ENCODE measurements around the gene KCTD15.

Gene KCTD15

DNA sequence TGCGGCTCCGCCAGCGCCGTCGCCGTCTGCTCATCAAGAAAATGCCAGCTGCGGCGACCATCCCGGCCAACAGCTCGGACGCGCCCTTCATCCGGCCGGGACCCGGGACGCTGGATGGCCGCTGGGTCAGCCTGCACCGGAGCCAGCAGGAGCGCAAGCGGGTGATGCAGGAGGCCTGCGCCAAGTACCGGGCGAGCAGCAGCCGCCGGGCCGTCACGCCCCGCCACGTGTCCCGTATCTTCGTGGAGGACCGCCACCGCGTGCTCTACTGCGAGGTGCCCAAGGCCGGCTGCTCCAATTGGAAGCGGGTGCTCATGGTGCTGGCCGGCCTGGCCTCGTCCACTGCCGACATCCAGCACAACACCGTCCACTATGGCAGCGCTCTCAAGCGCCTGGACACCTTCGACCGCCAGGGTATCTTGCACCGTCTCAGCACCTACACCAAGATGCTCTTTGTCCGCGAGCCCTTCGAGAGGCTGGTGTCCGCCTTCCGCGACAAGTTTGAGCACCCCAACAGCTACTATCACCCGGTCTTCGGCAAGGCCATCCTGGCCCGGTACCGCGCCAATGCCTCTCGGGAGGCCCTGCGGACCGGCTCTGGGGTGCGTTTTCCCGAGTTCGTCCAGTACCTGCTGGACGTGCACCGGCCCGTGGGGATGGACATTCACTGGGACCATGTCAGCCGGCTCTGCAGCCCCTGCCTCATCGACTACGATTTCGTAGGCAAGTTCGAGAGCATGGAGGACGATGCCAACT is 24.4 kb upstream of the KCTD15 start:
- DNase-seq = no peak

DNA sequence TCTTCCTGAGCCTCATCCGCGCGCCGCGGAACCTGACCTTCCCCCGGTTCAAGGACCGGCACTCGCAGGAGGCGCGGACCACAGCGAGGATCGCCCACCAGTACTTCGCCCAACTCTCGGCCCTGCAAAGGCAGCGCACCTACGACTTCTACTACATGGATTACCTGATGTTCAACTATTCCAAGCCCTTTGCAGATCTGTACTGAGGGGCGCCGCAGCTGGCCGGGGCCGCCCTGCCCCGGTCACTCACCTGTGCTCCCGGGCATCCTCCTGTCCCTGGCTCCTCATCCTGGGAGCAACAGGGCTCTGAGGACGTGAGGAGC is 23.9 kb upstream of the KCTD15 start:
- DNase-seq = no peak

DNA sequence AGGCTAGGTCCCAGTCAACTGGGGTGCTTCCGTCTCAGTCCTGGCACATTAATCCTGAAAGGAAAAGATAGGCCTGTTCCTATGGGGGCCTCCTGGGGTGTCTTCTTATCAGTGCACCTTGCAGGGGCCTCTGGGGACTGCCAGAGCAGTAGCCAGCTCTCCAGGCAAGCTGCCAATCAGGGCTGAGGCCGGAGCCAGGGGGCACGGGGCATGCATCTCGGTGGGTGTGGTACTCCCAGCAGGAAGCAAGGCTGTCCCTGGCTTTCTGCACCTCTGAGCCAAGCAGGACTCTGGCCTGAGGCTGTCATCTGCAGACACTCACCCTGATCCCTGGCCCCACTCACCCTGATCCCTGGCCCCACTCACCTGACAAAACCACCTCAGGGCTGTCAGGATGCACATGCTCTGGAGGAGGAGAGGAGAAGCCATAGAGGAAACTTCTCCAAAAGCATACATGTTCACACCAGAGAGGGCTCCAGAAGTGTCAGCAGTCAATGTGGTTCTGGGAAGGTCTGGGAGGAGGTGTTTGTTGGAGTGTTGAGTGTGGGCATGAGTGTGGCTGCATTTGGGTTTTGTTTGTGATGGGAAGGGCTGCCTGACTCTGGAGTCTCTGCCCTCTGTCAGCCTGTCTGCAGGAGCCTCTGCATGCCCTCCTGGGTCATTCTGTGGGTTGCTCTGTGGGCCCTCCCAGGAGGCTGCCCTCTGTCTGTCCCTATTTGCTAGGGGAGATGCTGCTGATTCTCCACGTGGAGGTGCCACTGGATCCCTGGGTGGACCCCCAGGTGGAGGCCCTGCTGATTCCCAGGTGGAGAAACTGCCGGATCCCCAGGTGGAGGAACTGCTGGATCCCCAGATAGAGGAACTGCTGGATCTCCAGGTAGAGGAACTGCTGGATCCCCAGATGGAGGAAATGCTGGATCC is 22.7 kb upstream of the KCTD15 start:
- no peak for DNase-seq

DNA sequence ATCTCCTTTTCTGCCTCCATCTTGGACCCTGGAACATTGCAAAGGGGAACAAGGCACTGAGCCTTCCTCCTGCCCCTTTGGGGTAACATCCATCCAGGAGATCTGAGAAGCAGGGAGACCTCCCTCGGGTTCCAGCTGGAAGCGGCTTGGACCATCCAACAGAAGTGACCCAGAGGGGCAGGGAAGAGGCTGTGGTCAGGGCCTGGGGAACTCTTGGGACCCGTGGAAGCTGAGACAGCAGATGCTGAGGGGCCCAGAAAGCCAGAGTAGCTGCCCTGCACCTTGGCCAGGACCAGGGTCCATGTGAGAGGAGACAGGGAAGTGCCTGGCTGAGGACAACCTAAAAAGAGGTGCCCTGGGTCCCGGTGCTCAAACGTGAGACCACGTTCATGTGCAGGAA is 21.9 kb upstream of the KCTD15 start:
- DNase-seq = no peak

DNA sequence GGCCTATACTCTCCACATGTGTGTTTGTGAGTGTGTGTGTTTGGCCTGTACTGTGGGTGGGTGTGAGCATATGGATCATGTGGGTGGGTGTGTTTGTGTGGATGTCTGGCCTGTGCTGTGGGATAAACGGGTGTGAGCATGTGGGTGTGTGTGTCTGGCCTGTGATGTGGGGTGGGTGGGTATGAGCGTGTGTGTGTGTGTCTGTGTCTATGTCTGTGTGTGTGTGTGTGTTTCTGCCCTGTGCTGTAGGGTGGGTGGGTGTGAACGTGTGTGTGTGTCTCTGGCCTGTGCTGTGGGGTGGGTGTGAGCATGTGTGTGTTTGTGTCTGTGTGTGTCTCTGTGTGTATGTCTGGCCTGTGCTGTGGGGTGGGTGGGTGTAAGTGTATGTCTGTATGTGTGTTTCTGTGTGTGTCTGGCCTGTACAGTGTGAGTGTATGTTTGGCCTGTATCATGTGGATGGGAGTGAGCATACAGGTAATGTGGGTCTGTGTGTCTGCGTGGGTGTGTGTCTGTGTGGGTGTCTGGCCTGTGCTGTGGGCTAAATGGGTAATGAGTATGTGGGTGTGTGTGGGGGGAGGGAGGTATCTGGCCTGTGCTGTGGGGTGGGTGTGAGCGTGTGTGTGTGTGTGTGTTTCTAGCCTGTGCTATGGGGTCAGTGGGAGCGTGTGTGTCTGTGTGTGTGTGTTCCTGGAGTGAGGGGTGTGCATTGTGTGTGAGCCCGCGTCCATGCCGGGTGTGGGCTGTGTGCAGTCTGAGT is 20.8 kb upstream of the KCTD15 start:
- no peak for DNase-seq

DNA sequence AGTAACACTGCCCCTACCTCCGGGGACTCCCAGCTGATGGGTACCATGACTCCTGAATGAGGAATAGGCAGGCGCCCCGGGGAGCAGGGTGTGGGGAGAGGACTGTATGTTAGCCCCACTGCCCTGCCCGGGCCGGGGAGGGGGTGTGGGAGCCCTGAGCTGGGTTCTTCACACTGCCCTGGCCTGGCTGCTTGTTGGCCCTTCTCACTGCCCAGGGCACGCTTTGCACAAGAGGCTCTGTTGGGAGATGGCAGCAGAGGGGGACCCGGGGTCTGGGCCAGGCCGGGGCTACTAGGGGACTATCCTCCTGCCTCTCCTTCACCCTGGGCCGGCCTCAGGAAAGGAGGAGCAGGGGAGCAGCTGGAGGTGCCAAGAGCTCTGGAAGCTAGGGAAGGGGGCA is 19.3 kb upstream of the KCTD15 start:
- no peak for DNase-seq

DNA sequence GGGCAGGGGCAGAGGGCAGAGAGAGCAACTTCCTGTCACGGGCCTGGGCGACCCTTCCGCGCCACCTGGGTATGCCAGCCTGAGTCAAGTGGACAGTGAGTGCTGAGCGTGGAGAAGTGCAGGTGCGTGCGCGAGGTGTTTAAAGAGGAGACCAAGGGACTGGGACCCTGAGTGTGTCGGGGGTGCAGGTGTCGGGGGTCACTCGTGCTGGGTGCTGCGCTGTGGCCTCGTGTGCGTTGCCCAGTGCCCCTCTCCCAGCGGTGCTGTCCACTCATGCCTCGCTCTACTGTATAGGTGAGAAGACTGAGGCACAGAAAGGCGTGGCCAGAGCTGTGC is 18.9 kb upstream of the KCTD15 start:
- DNase-seq = no peak

DNA sequence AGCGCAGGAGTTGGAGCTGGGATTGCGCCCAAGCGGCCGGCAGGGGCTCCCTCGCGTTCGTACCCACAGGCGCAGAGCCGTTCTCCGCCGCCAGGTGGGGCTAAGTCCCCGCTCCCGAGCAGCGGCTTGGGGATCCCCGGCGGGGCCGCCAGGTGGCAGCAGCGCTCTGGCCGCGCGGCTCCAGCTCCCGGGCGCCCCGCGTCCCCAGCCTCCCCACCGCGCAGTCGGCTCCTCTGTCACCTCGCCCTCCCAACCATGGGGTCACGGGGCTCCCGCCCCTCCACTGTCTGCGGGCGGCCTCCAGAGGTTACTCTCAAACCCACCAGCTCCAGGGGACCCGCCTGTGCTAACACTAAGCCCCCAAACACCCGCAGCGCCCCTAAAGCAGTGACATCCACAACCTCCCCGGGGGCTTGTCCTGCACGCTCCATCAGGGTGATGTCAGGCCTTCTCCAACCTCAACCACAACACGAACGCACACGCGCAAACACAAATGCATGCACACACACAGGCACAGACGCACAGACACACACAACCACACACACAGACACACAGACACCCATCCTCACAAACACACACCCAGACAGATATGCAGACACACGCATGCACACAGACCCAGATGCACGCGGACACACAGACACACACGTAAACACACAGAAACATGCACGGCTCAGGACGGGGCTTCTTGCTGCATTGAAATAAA is 18.4 kb upstream of the KCTD15 start:
- DNase-seq = peak; percentile 83

DNA sequence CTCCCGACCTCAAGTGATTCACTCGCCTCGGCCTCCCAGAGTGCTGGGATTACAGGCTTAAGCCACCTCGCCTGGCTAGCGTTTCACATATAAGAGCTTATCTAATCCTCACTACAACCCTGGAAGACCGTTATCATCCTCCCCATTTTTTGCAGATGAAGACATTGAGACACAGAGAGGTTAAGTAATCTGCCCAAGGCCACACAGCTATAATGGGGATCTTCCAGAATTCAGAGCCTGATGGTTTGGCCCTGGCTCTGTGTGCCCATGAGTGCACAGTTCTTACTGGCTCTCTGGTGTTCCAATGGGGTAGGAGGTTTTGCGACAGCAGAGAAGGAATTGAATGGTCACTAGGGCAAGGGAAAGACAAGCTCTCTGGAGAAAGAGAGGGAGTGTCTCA is 16.8 kb upstream of the KCTD15 start:
- no peak for DNase-seq

DNA sequence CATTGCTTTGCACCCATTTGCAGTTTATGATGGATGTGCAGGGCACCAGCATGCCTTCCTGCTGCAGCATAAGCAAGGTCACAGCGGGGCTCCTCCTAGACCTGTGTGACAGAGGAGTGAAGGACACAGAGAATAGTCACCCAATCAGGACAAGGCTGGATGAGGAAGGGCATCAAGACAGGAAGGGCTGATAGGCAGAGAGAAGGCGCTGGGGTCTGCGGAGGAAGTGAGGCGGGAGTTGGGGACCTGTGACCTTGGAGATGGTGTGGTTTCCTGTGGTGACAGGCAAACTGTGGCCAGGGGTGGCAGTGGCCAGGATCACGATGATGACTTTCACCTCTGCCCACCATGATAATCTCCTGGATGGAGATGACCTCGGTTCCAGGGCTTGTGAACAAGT is 16.4 kb upstream of the KCTD15 start:
- DNase-seq = no peak

DNA sequence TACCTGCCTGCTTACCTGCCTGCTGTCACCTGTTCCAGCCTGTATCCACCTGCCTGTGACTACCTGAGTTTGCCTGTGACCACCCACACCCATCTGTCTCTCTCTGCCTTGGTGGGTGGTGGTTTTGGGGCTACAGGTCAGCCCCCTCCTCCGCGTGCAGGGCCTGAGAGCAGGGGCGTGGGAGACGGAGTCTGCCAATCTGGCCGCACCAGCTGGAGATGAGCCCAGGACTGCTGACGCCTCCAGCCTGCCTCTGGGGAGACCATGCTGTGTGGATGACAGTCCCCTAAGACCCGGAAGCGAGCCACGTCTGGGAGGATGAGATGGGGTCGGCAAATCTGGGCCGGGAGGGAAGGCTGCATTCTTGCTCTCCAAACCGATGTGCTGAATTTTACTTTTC is 15.9 kb upstream of the KCTD15 start:
- DNase-seq = no peak

DNA sequence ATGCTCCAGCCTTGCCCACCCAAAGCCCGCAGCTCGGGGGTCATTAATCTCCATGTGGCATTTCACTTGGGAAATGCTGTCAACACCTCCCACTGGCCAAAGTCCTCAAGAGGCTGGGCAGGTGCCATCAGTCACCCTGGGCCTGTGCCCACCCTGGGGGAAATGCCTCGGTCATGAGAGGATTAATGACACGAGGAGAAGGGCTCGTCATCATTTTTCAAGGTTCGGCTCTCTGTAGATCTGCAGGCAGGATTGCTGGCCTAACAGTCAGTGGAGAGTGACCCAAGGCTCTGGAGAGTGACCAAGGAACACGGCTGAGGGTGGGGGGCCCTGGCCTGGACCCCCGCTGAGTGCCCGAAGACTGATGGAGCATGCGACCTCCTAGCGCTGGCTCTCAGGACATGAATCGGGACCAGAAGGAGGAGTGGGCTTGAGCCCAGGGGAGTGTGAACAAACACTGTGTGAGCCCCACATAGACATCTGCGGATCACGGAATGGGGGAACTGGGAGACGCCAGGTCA is 15.2 kb upstream of the KCTD15 start:
- no peak for DNase-seq

DNA sequence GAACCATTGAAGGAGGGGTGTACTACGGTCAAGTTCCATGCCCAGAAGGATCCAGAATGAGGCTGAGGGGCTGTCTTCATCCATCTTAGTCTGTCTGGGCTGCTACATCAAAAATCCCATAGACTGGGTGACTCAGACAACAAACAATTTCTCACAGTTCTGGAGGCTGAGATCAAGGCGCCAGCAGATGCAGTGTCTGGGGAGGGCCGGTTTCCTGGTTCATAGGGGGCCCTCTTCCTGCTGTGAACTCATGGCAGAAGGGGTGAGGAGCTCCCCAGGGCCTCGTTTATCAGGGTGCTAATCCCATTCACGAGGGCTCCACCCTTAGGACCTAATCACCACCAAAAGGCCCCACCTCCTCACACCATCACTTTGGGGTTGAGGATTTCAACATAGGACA is 14.7 kb upstream of the KCTD15 start:
- no peak for DNase-seq

DNA sequence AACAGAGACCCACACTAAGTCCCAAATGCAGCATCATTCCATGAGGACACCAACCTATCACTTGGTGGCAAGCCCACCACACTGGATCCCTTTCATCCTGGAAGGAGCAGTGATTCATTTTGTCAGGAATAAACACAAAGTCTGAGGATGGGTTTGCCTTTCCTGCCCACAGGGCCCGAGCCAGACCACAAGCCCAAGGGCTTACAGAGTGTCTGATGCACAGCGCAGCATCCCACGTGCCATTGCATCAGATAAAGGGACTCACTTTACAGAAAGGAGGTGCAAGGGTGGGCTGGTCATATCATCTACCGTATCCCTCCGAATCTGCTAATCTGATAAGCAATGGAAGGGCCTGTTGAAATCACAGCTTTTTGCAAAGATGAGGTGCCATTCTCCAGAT is 12.2 kb upstream of the KCTD15 start:
- no peak for DNase-seq

DNA sequence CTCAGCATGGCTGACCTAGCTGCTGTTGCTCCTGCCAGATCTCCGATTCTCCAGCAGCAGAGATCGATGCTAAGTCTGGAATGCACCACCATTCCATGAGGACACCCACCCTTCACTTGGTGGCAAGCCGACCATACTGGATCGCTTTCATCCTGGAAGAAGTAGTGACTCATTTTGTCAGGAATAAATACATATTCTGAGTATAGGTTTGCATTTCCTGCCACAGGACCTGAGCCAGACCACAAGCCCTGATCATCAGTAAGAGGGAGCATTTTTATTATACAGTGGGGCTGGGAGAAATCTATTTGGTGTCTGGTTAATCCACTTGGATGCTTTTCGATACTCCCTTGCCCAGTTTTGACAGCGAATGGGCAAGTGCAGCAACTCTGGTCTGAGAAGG is 10.9 kb upstream of the KCTD15 start:
- DNase-seq = no peak

DNA sequence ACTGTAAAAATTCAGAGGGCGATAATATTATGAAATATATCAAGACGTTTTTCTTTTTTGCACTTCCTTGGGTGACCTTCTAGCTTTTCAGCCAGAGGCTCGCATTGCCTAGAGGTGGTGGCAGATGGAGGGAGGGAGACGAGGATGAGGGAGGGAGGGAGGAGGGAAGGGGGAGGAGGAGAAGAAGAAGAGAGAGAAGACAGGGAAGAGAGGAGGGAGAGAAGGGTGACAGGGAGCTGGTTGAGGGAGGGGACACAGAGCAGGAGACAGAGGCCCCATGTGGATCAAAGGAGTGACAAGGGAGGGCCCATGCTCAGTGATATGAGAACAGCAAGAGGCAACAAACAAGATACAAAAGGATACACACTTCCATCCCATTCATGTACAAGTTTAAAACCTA is 8.0 kb upstream of the KCTD15 start:
- no peak for DNase-seq

DNA sequence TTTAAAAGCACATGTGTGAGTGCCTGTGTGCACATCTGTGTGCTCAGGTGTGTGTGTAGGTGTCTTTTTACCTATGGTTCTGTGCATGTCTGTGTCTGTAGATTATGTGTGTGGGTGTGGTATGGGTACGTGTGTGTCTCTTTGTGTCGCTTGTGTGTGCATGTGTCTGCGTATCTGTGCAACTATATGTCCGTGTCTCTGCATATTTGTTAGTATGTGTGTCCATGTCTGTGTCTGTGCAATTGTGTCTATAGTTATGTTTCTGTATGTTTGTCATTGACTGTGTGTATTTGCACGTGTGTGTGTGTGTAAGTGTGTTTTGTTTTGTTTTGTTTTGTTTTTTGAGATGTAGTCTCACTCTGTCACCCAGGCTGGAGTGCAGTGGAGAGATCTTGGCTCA is 7.3 kb upstream of the KCTD15 start:
- DNase-seq = no peak

DNA sequence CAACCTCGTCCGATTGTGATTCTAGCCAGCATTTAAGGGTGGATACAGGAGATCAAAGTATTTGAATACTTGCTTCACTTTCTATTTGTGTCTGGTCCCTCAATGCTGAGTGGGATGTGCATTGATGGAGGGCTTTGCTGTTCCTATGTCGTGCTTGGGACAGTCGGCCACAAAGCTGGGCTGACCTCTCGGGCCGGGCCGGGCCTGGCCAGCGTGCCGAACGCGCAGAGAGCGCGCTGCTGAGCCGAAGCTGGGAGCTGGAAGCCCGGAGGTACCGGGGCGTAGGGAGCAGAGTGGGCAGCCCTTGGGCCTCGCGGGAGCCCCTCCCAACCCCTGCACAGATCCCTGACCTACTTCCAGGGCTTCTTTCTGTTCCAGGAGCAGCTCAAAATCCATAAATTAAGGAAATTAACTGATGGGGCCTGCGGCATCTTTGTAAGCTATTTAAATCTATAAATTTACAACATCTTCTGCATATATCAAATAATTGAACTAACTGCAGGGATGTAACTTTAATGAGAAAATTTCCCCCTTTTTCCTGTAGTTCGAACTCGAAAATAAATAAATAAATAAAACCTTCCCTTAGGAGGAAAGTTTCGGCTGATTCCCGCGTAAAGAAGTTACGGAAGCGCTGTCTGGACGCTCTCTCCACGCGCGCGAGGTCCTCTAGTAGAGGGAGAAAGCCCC is 1.8 kb upstream of the KCTD15 start:
- DNase-seq = no peak

DNA sequence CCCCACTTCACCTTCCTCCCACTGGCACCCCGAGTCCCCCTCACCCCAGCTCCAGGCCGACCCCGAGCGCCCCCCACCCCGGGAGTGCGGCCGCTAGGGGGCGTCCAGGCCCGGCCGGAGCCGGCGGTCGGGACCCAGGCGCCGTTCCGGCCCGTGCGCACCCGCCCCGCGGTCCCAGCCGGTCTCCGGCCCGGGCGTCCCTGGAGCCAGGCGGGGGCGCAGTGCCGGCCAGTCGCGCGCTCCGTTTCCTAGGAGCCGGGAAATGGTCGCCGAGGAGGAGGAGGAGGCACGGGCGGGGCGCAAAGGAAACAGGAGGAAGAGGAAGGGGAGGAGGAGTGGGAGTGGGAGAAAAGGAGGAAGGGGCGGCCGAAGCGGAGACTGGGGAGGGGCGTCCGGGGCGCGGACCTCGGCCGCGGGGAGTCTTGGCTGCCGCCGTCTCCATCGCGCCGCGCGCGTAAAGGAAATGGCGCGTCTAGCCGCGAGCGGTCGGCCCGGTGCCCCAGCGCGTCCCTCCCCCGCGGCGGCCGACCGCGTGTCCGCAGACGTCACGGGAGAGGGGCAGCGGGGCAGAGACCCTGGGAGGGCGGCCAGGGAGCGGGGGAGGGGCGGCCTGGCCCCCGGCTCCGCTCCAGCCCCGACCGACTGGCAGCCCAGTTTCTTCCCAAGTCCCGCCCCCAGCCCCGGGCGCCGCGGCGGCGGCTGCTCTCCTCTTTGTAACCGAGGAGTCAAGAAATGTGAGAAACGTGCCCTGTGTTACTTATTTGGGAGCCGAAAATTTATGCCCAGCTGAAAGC is 1.1 kb upstream of the KCTD15 start:
- peak; percentile 67 for DNase-seq

DNA sequence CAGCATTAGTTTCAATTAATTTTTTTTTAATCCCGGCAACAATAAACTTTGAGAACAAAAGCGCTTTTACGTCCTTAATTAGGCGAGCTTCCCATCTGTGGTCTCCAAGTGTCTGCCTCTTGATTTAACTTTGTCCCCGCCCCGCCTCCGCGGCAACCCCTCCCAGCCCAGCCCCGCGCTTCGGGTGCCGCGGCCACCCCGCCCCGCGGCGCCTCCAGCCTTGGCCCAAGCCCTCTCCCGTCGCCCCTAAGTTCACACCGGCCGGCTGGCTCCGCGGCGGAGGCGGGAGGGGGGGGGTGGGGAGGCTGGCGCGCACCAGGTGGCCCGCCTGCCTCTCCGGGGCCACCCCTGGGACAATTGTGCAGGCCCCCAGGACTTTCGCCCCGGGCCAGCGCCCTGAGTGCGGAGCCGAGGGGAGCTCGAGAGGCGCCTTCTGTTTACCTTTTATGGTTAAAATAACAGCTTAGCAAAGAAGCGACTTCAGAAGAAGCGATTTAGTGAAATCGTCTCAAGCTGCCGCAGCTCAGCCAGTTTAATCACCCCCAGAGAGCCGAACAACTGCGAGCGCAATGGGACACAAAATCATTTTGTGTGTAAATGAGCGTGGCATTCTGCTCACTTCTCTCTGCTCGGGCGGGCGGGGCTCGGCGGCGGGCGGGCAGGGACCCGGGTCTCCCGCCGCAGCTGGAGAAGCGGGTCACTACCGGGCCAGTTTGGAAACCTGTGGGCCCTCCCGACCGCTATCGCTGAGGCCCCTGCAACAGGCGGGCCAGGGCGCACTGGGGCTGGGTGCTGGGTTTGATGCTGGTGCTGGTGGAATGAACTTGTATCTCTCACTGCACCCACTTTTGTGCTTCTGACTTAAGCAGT is 1.4 kb downstream of the KCTD15 start:
- peak; percentile 8 for DNase-seq
